EL (cell line): Measurements from ENCODE around the gene OR52A5.

Experiments
- DNase-seq: peaks from one replicate; pipeline ENCODE4 v3.0.0-alpha.2; 2016

Gene OR52A5

DNA sequence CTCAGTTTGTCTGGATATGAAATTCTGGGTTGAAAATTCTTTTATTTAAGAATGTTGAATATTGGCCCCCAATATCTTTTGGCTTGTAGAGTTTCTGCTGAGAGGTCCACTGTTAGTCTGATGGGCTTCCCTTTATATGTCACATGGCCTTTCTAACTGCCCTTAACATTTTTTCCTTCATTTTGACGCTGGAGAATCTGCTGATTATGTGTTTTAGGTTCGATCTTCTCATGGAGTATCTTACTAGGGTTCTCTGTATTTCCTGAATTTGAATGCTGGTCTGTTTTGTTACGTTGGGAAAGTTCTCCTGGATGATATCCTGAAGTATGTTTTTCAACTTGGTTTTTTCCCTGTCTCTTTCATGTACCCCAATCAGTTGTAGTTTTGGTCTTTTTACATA lies 22.8 kb downstream of the OR52A5 start:
- no peak for DNase-seq

DNA sequence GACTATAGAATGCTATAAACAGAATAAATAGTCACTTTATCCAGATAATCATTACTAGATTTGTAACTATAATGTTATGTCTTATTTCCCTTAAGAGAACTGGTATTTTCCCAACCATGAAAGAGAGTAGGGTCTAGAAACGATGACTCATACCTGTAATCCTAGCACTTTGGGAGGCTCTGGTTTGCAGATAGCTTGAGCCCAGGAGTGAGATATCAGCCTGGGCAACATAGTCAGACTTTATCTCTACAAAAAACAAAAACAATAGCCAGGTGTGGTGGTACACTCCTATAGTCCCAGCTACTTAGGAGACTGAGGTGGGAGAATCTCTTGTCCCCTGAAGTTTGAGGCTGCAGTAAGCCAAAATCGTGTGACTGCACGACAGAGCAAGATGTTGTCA lies 30.9 kb downstream of the OR52A5 start:
- DNase-seq = no peak

DNA sequence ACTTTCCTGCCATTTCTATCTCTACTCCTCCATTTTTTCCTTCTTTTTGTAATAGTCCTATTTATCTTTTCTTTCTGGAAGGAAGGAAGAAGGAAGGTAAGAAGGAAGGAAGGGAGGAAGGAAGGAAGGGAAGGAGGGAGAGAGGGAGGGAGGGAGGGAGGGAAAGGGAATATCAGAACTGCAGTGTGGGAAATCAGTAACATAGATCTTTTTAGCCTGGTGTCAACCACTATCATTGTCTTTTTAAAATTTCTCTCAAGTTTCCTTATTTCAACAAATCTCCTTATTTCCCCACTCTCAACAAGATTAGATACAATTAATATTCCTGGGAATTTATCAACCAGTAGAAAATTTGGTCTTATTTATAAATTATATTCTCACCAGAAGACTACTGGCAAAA lies 35.1 kb downstream of the OR52A5 start:
- no peak for DNase-seq

DNA sequence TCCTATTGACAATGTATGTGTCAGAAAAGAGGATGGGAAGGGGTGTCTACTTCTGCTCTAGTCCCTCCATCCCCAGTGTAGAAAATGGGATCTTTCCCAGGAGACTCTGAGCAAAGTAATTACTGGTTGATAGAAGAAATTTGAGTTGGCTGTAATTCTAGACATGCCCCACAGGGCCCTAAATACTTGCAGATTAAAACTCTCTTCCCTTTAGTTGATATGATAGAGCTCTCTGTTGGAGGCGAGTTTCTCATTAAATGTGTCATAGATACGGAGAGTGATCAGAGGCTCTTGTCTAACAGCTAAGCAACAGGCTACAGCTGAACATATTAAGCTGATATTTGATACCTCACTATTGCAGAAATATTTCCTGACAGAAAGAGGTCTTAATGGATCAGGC lies 35.9 kb downstream of the OR52A5 start:
- no peak for DNase-seq

DNA sequence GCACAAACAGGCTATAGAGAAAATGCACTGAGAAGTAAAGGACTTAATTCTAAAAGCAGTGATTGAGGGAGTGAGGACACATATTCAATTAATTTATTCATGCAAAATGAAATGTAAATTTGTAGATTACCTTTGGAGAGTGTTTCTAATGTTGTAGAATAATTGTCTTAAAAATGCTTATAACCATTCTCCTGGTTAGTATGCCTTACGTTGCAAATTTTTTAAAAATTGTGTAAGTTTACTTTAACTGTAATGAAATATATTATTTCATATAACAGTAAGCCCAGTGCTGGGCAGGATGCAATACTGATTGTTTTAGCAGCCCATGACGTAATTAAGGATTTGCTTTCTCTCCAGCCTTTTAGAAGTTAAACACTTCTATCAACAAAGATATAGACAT lies 42.1 kb downstream of the OR52A5 start:
- no peak for DNase-seq

DNA sequence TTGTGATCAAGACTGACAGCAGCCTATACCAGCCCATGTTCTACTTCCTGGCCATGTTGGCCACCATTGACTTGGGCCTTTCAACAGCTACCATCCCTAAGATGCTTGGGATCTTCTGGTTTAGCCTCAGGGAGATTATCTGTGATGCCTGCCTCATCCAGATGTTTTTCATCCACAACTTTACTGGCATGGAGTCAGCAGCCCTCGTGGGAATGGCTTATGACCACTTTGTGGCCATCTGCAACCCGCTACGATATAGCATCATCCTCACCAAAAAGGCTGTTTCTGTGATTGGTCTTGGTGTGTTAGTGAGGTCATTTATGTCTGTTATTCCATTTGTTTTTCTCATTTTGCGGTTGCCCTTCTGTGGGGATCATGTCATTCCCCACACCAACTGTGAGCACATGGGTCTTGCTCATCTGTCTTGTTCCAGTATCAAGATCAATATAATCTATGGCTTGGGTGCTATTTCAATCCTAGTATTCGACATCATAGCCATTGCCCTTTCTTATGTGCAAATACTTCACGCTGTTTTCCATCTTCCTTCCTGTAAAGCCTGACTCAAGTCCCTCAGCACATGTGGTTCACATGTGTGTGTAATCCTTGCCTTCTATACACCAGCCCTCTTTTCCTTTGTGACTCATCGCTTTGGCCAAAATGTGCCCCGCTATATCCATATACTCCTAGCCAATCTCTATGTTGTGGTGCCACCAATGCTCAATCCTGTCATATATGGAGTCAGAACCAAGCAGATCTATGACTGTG lies 45.2 kb downstream of the OR52A5 start:
- DNase-seq = peak; percentile 16

DNA sequence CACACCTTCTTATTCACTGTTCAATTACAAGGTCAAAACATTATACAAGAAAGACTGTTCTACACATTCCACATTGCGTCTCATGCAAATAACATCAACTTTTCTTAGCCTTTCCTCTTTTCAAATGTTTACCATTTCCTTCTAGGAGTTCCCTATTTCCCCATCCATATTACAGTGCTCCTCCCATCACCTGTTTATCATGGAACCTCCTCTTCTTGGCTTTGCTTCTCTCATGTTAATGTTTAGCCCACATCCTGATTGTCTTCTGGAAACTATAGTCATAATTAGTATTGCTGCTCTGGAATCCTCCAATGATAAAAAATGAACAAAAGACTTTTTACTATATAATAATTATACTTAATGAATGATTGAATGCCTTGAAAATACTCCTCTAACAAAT lies 47.5 kb downstream of the OR52A5 start:
- DNase-seq = no peak

DNA sequence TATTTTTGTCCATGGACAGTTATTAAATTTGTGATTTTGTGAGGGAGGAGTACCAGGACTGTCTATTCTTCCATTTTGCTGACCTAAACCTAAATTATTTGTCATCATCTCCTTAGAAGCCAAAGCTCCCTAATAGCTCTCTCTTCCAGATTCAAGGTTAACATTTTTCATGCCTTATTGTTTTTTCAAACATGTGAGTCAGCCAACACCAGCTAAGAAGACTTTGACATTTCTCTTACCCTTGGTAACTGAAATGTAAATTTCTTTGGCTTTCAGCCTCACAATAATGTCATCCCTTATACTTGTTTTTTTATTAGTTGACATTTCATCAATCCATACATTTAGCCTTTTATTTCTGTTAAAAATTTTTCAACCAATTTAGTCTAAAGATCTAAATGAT lies 49.6 kb downstream of the OR52A5 start:
- no peak for DNase-seq

DNA sequence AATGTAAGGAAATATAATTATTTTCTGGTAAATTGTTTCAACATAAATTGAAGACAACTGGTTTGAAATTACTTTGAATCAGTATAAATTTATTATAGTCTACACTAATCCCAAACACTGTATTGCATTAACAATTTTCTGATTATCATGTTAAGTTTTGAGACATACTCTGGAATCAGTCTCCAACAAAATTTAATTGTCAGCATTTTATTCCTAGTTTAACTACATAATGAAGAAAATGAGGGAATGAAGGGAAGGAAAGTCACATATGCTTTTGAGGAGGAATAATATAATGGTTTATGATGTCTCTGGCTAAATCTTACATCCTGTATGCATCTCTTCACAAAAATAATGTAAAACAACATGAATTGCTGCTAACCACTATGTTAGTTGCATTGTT lies 54.6 kb downstream of the OR52A5 start:
- no peak for DNase-seq

DNA sequence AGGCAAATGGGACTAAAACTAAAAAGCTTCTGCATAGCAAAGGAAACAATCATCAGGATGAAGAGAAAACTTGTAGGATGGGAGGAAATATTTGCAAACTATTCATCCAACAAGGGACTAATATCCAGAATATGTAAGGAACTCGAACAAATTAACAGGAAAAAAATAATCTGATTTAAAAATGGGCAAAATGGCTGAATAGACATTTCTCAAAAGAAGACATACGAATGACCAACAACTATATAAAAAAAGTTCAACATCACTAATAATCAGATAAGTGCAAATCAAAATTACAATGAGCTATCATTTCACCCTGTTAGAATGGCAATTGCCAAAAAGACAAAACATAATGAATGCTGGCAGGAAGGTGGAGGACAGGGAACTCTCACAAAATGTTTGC lies 56.8 kb downstream of the OR52A5 start:
- DNase-seq = no peak
